ENCODE measurements around the gene CHRNA5.

CHRNA5 gene

GRCh38 chr15:78627348-78627747, 62.0 kb downstream of the CHRNA5 start:
- no peak overlapping the region for H3K4me3 ChIP-seq (ENCODE audit: low read depth, low read length)
- no peak for TF ChIP-seq CTCF (IDR thresholded peaks at IDR 0.05; ENCODE audit: low read depth, low read length)

DNA sequence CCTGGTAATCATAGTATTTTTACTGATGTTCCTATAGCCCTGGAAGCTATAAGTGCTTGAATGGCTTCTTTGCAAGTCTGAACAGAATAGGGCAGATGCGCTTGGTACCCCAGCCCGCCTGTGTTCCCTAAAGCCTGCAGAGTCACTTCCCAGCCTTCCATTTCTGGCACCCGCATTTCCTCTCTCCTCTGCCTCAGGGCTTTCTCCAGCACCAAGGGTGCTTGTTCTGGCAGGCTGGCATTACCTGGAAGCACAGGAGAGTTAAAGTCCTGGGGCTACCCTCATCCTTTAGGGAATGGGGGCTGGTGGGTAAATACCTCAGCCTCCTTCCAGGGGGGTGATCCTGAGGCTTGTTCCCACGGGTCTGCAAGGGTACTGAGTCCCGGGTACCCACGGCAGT, 62.9 kb downstream of the CHRNA5 start:
- no peak for TF ChIP-seq CTCF (IDR thresholded peaks at IDR 0.05; ENCODE audit: low read depth, low read length)
- H3K4me3 ChIP-seq (ENCODE audit: low read depth, low read length) = no peak overlapping the region

- TF ChIP-seq CTCF (IDR thresholded peaks at IDR 0.05; ENCODE audit: low read depth, low read length) = no peak
- H3K4me3 ChIP-seq (ENCODE audit: low read depth, low read length) = no peak overlapping the region
Observed at GRCh38 chr15:78629031-78629715, 63.9 kb downstream of the CHRNA5 start.

GRCh38 chr15:78629716-78630065, 64.4 kb downstream of the CHRNA5 start:
- no peak for TF ChIP-seq CTCF (IDR thresholded peaks at IDR 0.05; ENCODE audit: low read depth, low read length)
- no peak overlapping the region for H3K4me3 ChIP-seq (ENCODE audit: low read depth, low read length)

DNA sequence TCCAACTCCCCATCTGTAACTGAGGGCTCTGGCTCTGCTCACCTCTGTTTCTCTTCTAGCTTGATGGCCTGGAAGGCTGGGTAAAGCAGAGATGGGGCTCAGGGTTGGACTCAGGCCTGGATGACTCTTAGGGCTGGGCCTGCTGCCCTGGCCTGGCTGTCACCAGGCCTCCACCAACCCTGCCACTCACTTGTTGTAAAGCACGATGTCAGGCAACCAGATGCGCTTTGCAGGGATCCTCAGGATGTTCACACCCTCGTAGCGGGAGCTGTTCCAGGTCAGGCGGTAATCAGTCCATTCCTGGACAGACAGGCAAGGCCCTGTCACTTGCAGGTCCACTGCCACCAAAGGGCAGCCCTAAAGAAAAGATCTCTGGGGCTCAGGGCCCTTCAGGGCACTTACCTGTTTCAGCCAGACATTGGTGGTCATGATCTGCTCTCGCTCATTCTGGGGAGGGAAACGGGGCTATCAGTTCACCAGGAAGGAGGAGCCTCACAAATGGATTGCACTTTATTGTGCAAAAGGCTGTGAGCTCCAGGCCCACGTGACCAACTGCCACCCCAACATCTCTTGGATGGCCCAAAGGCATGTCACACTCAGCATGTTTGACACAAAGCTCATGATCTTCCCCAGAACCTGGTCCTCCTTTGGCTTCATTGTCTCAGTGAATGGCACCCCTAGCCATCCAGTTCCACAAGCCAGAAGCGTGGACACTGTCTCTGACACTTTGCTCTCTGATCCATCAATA, 65.7 kb downstream of the CHRNA5 start:
- H3K4me3 ChIP-seq (ENCODE audit: low read depth, low read length) = no peak overlapping the region
- TF ChIP-seq CTCF (IDR thresholded peaks at IDR 0.05; ENCODE audit: low read depth, low read length) = no peak

- no peak for TF ChIP-seq CTCF (IDR thresholded peaks at IDR 0.05; ENCODE audit: low read depth, low read length)
- H3K4me3 ChIP-seq (ENCODE audit: low read depth, low read length) = no peak overlapping the region
Observed at GRCh38 chr15:78633348-78633747, 68.0 kb downstream of the CHRNA5 start.

Data from WI38 (cell line).